ENCODE data around the gene ECD. TPM values are rescaled to one million over a fixed set of nuclear protein-coding genes. Genes with fewer than 3 reads are reported as not detected.

Gene ECD
- polyA plus RNA-seq, 3 donors, result 14.1 to 20.2 (median 16.7) TPM

DNA sequence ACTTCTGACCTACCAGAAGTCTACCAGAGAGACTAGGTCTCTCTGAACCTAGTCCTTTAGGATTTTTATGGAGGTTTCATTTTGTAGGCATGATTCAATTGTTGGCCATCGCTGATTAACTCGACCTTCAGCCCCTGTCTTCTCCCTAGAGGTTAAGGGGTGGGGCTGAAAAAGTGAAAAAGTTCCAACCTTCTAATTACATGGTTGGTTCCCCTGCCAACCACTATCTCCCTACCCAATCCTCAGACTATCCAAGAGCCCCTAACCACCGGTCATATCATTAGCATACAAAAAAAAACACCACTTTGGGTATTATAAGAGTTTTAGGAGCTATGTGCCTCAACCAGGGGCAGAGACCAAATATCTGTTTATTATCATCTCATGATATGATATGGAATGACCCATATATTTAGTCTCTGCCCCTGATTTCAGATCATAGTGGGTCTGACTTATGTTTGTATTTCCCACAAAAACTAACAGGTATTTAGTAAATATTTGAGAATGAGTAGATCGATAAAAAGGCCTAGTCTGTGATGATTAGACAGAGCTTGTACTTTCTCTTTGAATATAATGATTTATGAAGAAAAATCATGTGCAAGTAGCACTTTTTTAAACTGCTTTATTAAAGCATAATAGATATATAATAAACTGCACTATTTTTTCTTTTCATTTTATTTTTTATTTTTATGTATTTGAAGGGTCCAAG, 43.5 kb upstream of the ECD start:
- H3K27me3 Mint-ChIP-seq (ENCODE audit: low read depth in 3 of 3), result no peaks in the 10 kb centered on the region
- H3K4me3 Mint-ChIP-seq, result no peak overlapping the region
- H3K27ac Mint-ChIP-seq, result no peak overlapping the region
- no peak for DNase-seq
- WGBS (ENCODE audit: insufficient coverage), result no CpG with 5 or more reads among the region's 4 CpGs
- TF ChIP-seq, protein P1, sequence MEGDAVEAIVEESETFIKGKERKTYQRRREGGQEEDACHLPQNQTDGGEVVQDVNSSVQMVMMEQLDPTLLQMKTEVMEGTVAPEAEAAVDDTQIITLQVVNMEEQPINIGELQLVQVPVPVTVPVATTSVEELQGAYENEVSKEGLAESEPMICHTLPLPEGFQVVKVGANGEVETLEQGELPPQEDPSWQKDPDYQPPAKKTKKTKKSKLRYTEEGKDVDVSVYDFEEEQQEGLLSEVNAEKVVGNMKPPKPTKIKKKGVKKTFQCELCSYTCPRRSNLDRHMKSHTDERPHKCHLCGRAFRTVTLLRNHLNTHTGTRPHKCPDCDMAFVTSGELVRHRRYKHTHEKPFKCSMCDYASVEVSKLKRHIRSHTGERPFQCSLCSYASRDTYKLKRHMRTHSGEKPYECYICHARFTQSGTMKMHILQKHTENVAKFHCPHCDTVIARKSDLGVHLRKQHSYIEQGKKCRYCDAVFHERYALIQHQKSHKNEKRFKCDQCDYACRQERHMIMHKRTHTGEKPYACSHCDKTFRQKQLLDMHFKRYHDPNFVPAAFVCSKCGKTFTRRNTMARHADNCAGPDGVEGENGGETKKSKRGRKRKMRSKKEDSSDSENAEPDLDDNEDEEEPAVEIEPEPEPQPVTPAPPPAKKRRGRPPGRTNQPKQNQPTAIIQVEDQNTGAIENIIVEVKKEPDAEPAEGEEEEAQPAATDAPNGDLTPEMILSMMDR (IDR thresholded peaks at IDR 0.05), result no peak
- peaks cover 0 to 2% (median 0%) of the 10 kb centered on the region in 7 donors for H3K9me3 Mint-ChIP-seq
- intact Hi-C loops (cut with micrococcal nuclease), result no loop called here
- Histone ChIP-seq H2AFZ (ENCODE audit: insufficient read depth, low read depth, low read length, poor library complexity, severe bottlenecking) (no peak overlapping the region), H3K4me3 (replicated peaks in 1 of 3; ENCODE audit: low read depth in 2 of 3, low read length in 3 of 3) (no peak overlapping the region), H3K27me3 (ENCODE audit: control insufficient read depth in 2 of 2, insufficient read depth in 2 of 2, low read length in 2 of 2) (no peaks in the 10 kb centered on the region), H3K4me2 (replicated peaks; ENCODE audit: extremely low read depth, low read length, poor library complexity, severe bottlenecking) (no peak overlapping the region), H3K9me3 (replicated peaks in 1 of 2; ENCODE audit: control insufficient read depth in 1 of 2, insufficient read depth in 1 of 2, low read length in 2 of 2) (no peaks in the 10 kb centered on the region), H4K20me1 (ENCODE audit: insufficient read depth, low read length) (no peaks in the 10 kb centered on the region), H3K9ac (ENCODE audit: insufficient read depth, low read length, poor library complexity, severe bottlenecking) (no peak overlapping the region), H3K79me2 (ENCODE audit: insufficient read depth, low read length) (no peaks in the 10 kb centered on the region), H3K36me3 (replicated peaks in 1 of 2; ENCODE audit: control insufficient read depth in 1 of 2, insufficient read depth in 2 of 2, low read length in 2 of 2) (peaks cover 13 to 56% of the 10 kb centered on the region in 2 donors), H3K27ac (ENCODE audit: low read depth in 1 of 2, low read length in 2 of 2) (no peak overlapping the region), H3K4me1 (ENCODE audit: control insufficient read depth in 1 of 2, insufficient read depth in 2 of 2, low read length in 2 of 2) (no peaks in the 10 kb centered on the region)
- H3K4me1 Mint-ChIP-seq, result no peaks in the 10 kb centered on the region
- peaks cover 49 to 51% of the 10 kb centered on the region in 2 donors for H3K36me3 Mint-ChIP-seq

DNA sequence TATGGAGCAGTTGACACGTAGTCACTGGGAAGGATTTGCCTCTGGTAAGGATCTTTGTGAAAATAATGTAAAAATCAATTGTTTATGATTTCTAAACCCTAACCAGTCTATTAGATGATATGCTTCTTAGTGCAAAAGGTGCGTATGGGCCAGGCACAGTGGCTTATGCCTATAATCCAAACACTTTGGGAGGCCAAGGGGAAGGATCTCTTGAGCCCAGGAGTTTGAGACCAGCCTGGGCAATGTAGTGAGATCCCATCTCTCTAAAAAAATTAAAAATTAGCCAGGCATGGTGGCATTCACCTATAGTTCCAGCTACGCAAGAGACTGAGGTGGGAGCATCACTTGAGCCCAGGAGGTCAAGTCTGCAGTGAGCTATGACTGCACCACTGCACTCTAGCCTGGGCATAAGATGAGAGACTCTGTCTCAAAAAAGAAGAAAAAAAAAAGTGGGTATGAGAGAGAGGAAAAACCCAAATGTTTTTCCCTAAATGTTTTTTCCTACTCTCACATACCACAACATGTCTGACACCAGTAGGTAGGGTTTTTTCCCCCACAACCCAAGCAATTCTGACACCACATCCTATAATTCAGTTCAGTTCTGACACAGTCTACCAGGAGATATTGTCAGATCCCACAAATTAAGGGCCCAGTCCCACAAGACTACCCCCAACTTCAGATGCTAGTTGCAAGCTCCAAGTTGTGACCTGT, 42.7 kb upstream of the ECD start:
- Histone ChIP-seq H3K27me3 (ENCODE audit: control insufficient read depth in 2 of 2, insufficient read depth in 2 of 2, low read length in 2 of 2) (no peaks in the 10 kb centered on the region), H3K9ac (ENCODE audit: insufficient read depth, low read length, poor library complexity, severe bottlenecking) (no peak overlapping the region), H3K4me2 (replicated peaks; ENCODE audit: extremely low read depth, low read length, poor library complexity, severe bottlenecking) (no peak overlapping the region), H3K27ac (ENCODE audit: low read depth in 1 of 2, low read length in 2 of 2) (no peak overlapping the region), H4K20me1 (ENCODE audit: insufficient read depth, low read length) (no peaks in the 10 kb centered on the region), H3K4me1 (ENCODE audit: control insufficient read depth in 1 of 2, insufficient read depth in 2 of 2, low read length in 2 of 2) (no peaks in the 10 kb centered on the region), H3K4me3 (replicated peaks in 1 of 3; ENCODE audit: low read depth in 2 of 3, low read length in 3 of 3) (no peak overlapping the region), H2AFZ (ENCODE audit: insufficient read depth, low read depth, low read length, poor library complexity, severe bottlenecking) (no peak overlapping the region), H3K36me3 (replicated peaks in 1 of 2; ENCODE audit: control insufficient read depth in 1 of 2, insufficient read depth in 2 of 2, low read length in 2 of 2) (peaks cover 13 to 49% of the 10 kb centered on the region in 2 donors), H3K9me3 (replicated peaks in 1 of 2; ENCODE audit: control insufficient read depth in 1 of 2, insufficient read depth in 1 of 2, low read length in 2 of 2) (no peaks in the 10 kb centered on the region), H3K79me2 (ENCODE audit: insufficient read depth, low read length) (no peaks in the 10 kb centered on the region)
- TF ChIP-seq, protein P1 (IDR thresholded peaks at IDR 0.05), result no peak
- peaks cover 43 to 46% of the 10 kb centered on the region in 2 donors for H3K36me3 Mint-ChIP-seq
- no peak overlapping the region for H3K4me3 Mint-ChIP-seq
- no CpG with 5 or more reads among the region's 3 CpGs for WGBS (ENCODE audit: insufficient coverage)
- no peak overlapping the region for H3K27ac Mint-ChIP-seq
- H3K4me1 Mint-ChIP-seq, result no peaks in the 10 kb centered on the region
- intact Hi-C loops (cut with micrococcal nuclease), result no loop called here
- no peak for DNase-seq
- no peaks in the 10 kb centered on the region for H3K27me3 Mint-ChIP-seq (ENCODE audit: low read depth in 3 of 3)
- peaks cover 0 to 2% (median 0%) of the 10 kb centered on the region in 7 donors for H3K9me3 Mint-ChIP-seq
